ENCODE data around the gene PRELID1. TPM values are rescaled to one million over a fixed set of nuclear protein-coding genes. Genes with fewer than 3 reads are reported as not detected.

PRELID1 gene
- total RNA-seq, 2 donors from 2014 or later = 157 to 165 TPM

- peaks cover 93% of the 10 kb centered on the region for H3K36me3 ChIP-seq (ENCODE audit: control insufficient read depth, insufficient read depth, low read length)
- no peaks in the 10 kb centered on the region for H3K27me3 ChIP-seq (ENCODE audit: control insufficient read depth, insufficient read depth, low read length, poor library complexity, severe bottlenecking)
- H3K36me3 Mint-ChIP-seq (ENCODE audit: low read depth) = peaks cover 84% of the 10 kb centered on the region
- peaks cover 13% of the 10 kb centered on the region for H3K4me1 Mint-ChIP-seq
- TF ChIP-seq CTCF (conservative IDR thresholded peaks at IDR 0.05) = no peak
- H3K4me3 Mint-ChIP-seq = no peak overlapping the region
- no peaks in the 10 kb centered on the region for H3K4me1 ChIP-seq (ENCODE audit: control insufficient read depth, insufficient read depth, low read length)
- no peaks in the 10 kb centered on the region for H3K9me3 ChIP-seq (ENCODE audit: control insufficient read depth, low read length)
- DNase-seq = no peak
- 94 to 96% methylated on average over 6 to 7 of the region's 7 CpGs for WGBS, 2 experiments (ENCODE audit: insufficient coverage in 1 of 2, insufficient read length in 1 of 2)
- H3K27ac ChIP-seq (ENCODE audit: low read depth, low read length) = no peak overlapping the region
- no peak overlapping the region for H3K4me3 ChIP-seq (ENCODE audit: low read length)
- no peak overlapping the region for H3K27ac Mint-ChIP-seq
- no peaks in the 10 kb centered on the region for H3K27me3 Mint-ChIP-seq (ENCODE audit: insufficient read depth)
- H3K9ac ChIP-seq (ENCODE audit: extremely low read depth, low read length, poor library complexity, severe bottlenecking) = no peak overlapping the region
- H3K9me3 Mint-ChIP-seq = no peaks in the 10 kb centered on the region
Measured at GRCh38 chr5:177291735-177292134, 11.9 kb upstream of the PRELID1 start.

- no peaks in the 10 kb centered on the region for H3K27me3 Mint-ChIP-seq (ENCODE audit: insufficient read depth)
- Histone ChIP-seq H3K4me3 (ENCODE audit: low read length) (no peak overlapping the region), H3K9ac (ENCODE audit: extremely low read depth, low read length, poor library complexity, severe bottlenecking) (no peak overlapping the region), H3K36me3 (ENCODE audit: control insufficient read depth, insufficient read depth, low read length) (peaks cover 92% of the 10 kb centered on the region), H3K27me3 (ENCODE audit: control insufficient read depth, insufficient read depth, low read length, poor library complexity, severe bottlenecking) (no peaks in the 10 kb centered on the region), H3K27ac (ENCODE audit: low read depth, low read length) (no peak overlapping the region), H3K4me1 (ENCODE audit: control insufficient read depth, insufficient read depth, low read length) (no peaks in the 10 kb centered on the region), H3K9me3 (ENCODE audit: control insufficient read depth, low read length) (no peaks in the 10 kb centered on the region)
- no peak for DNase-seq
- no peaks in the 10 kb centered on the region for H3K9me3 Mint-ChIP-seq
- H3K4me3 Mint-ChIP-seq = no peak overlapping the region
- TF ChIP-seq CTCF (conservative IDR thresholded peaks at IDR 0.05) = no peak
- H3K27ac Mint-ChIP-seq = peak overlapping the region; percentile 55
- WGBS, 2 experiments (ENCODE audit: insufficient coverage in 1 of 2, insufficient read length in 1 of 2) = 95 to 98% methylated on average over 10 to 12 of the region's 12 CpGs
- peaks cover 79% of the 10 kb centered on the region for H3K36me3 Mint-ChIP-seq (ENCODE audit: low read depth)
- peaks cover 31% of the 10 kb centered on the region for H3K4me1 Mint-ChIP-seq
Measured at GRCh38 chr5:177293819-177294581, 9.6 kb upstream of the PRELID1 start.

- Histone ChIP-seq H3K27ac (ENCODE audit: low read depth, low read length) (no peak overlapping the region), H3K27me3 (ENCODE audit: control insufficient read depth, insufficient read depth, low read length, poor library complexity, severe bottlenecking) (no peaks in the 10 kb centered on the region), H3K9ac (ENCODE audit: extremely low read depth, low read length, poor library complexity, severe bottlenecking) (no peak overlapping the region), H3K4me3 (ENCODE audit: low read length) (no peak overlapping the region), H3K4me1 (ENCODE audit: control insufficient read depth, insufficient read depth, low read length) (no peaks in the 10 kb centered on the region), H3K36me3 (ENCODE audit: control insufficient read depth, insufficient read depth, low read length) (peaks cover 92% of the 10 kb centered on the region), H3K9me3 (ENCODE audit: control insufficient read depth, low read length) (no peaks in the 10 kb centered on the region)
- 93 to 94% methylated on average over 3 of the region's 3 CpGs for WGBS, 2 experiments (ENCODE audit: insufficient coverage in 1 of 2, insufficient read length in 1 of 2)
- TF ChIP-seq CTCF (conservative IDR thresholded peaks at IDR 0.05) = no peak
- H3K4me1 Mint-ChIP-seq = peaks cover 38% of the 10 kb centered on the region
- no peak for DNase-seq
- no peaks in the 10 kb centered on the region for H3K9me3 Mint-ChIP-seq
- H3K4me3 Mint-ChIP-seq = no peak overlapping the region
- H3K36me3 Mint-ChIP-seq (ENCODE audit: low read depth) = peaks cover 73% of the 10 kb centered on the region
- H3K27me3 Mint-ChIP-seq (ENCODE audit: insufficient read depth) = no peaks in the 10 kb centered on the region
- peak overlapping the region; percentile 55 for H3K27ac Mint-ChIP-seq
Measured at GRCh38 chr5:177294632-177295031, 9.0 kb upstream of the PRELID1 start.
